ENCODE data around the gene USF2. TPM values are rescaled to one million over a fixed set of nuclear protein-coding genes. Genes with fewer than 3 reads are reported as not detected.

Gene USF2
- total and polyA plus RNA-seq, 2 of the 4 experiments (the other 2 are of a cell fraction) = 21.3 to 65.6 TPM

GRCh38 chr19:35279985-35280821 lies 11.4 kb downstream of the USF2 start:
- no TSS peak for BruUV-seq (replicated peaks)

More at GRCh38 chr19:35279985-35280821, 11.4 kb downstream of the USF2 start:
- dilution Hi-C loops (cut with HindIII; ENCODE audit: low sequenced_read_pairs, unreplicated experiment) = no loop called here
- Histone ChIP-seq H2BK20ac (ENCODE audit: low read depth, low read length) (no peak overlapping the region), H4K8ac (ENCODE audit: low read depth in 2 of 2, low read length in 2 of 2) (no peak overlapping the region), H2AK5ac (ENCODE audit: low read depth, low read length) (no peak overlapping the region), H3K56ac (ENCODE audit: extremely low read depth, insufficient read depth, low read length) (no peak overlapping the region), H3K79me1 (ENCODE audit: low read depth in 1 of 2, low read length in 2 of 2) (0 out of 4 replicates have a peak, but pooled peaks cover 0 to 3% of the 10 kb centered on the region in 2 experiments), H3K4ac (ENCODE audit: low read depth, low read length) (no peak overlapping the region), H2BK15ac (ENCODE audit: low read depth, low read length) (no peak overlapping the region), H3K27ac (ENCODE audit: insufficient read depth, low read length) (no peak overlapping the region), H3K4me2 (ENCODE audit: low read depth, low read length) (no peak overlapping the region), H3K9me1 (ENCODE audit: insufficient read depth, low read length) (no peaks in the 10 kb centered on the region), H3K23ac (ENCODE audit: low read depth, low read length) (no peak overlapping the region), H3K14ac (replicated peaks; ENCODE audit: low read depth, low read length) (no peak overlapping the region), H3K4me3 (ENCODE audit: insufficient read depth, low read depth, low read length) (no peak overlapping the region), H2BK5ac (ENCODE audit: low read depth, low read length, poor library complexity, severe bottlenecking) (no peak overlapping the region), H4K5ac (ENCODE audit: low read depth, low read length) (no peak overlapping the region), H2AK9ac (replicated peaks; ENCODE audit: low read depth, low read length, poor library complexity) (no peak overlapping the region), H2BK120ac (ENCODE audit: low read depth, low read length) (no peak overlapping the region), H3K36me3 (ENCODE audit: control insufficient read depth, insufficient read depth, low read length) (peaks cover 16% of the 10 kb centered on the region; the same call in 1 of the 2 replicates), H3K9me3 (ENCODE audit: control insufficient read depth, insufficient read depth, low read length) (no peaks in the 10 kb centered on the region), H4K20me1 (ENCODE audit: insufficient read depth, low read length) (no peaks in the 10 kb centered on the region), H3K18ac (ENCODE audit: low read depth, low read length) (no peak overlapping the region), H3K9ac (ENCODE audit: low read depth, low read length) (no peak overlapping the region), H4K91ac (ENCODE audit: insufficient read depth, low read depth, low read length) (no peak overlapping the region), H3K27me3 (ENCODE audit: control insufficient read depth, insufficient read depth, low read length) (peaks cover 27% of the 10 kb centered on the region), H2AFZ (replicated peaks; ENCODE audit: low read length, poor library complexity) (no peak overlapping the region), H3K4me1 (ENCODE audit: control insufficient read depth, insufficient read depth, low read length) (no peaks in the 10 kb centered on the region)
- no peak for TF ChIP-seq POLR2A (IDR thresholded peaks at IDR 0.05; ENCODE audit: low read depth, low read length)
- TF ChIP-seq SMC3 (IDR thresholded peaks at IDR 0.05; ENCODE audit: low read depth, low read length) = no peak
- TF ChIP-seq MXI1 (IDR thresholded peaks at IDR 0.05; ENCODE audit: borderline replicate concordance, low read depth, low read length) = no peak
- TF ChIP-seq ELK1 (IDR thresholded peaks at IDR 0.05; ENCODE audit: borderline replicate concordance, low read depth, low read length) = no peak
- no peak for TF ChIP-seq MAFK (IDR thresholded peaks at IDR 0.05; ENCODE audit: low read depth, low read length)
- TF ChIP-seq NFE2L2 (IDR thresholded peaks at IDR 0.05; ENCODE audit: low read depth, low read length) = no peak
- no peak for TF ChIP-seq CEBPB (IDR thresholded peaks at IDR 0.05; ENCODE audit: low read depth, low read length)
- no peak for TF ChIP-seq BHLHE40 (IDR thresholded peaks at IDR 0.05; ENCODE audit: low read depth, low read length)
- TF ChIP-seq MAZ (IDR thresholded peaks at IDR 0.05; ENCODE audit: borderline replicate concordance, low read depth, low read length) = no peak
- TF ChIP-seq RFX5 (IDR thresholded peaks at IDR 0.05; ENCODE audit: low read depth, low read length) = no peak
- TF ChIP-seq FOS (IDR thresholded peaks at IDR 0.05; ENCODE audit: low read depth, low read length) = no peak
- TF ChIP-seq RCOR1 (IDR thresholded peaks at IDR 0.05; ENCODE audit: insufficient replicate concordance, low read length) = no peak
- TF ChIP-seq CHD1 (IDR thresholded peaks at IDR 0.05; ENCODE audit: low read depth, low read length) = no peak
- no peak for ATAC-seq (ENCODE audit: low read depth)
- ChIA-PET POLR2A (ENCODE audit: unreplicated experiment) (no interaction called here), CTCF (no interaction called here)
- DNase-seq = no peak
- WGBS, 2 experiments (ENCODE audit: extremely low coverage in 2 of 2, insufficient read length in 1 of 2) = no CpG with 5 or more reads among the region's 12 CpGs
- in situ Hi-C loops (cut with MboI; ENCODE audit: low sequenced_read_pairs) = no loop called here
- intact Hi-C loops (cut with micrococcal nuclease) = no loop called here

Measured in IMR-90 (cell line).